Upper lobe of left lung (tissue), 6 donors: ENCODE data around the gene ZXDC. TPM values are rescaled to one million over a fixed set of nuclear protein-coding genes. Genes with fewer than 3 reads are reported as not detected.

ENCODE experiments used
- ATAC-seq, 2 donors: fragments of 200-7000 bp; cut with Tn5 transposase; one replicate each; pipeline ENCODE4 v1.9.1; 2022; ENCODE audit warnings: mild to moderate bottlenecking in 2 of 2, moderate library complexity in 2 of 2; ENCODE audit not compliant: low FRiP score in 2 of 2
- DNase-seq, 2 donors: peaks; one replicate each; pipeline ENCODE4 v3.0.0-alpha.2; 2019 to 2020
- H3K27ac ChIP-seq, 4 donors: fragments of 200-600 bp; sonication (generic); one replicate each; pipeline ENCODE4 v1.5.1; 2016 to 2019
- H3K27me3 ChIP-seq, 4 donors: fragments of 200-600 bp; sonication (generic); one replicate each; pipeline ENCODE4 v1.5.1; 2017 to 2019
- H3K36me3 ChIP-seq, 4 donors: fragments of 200-600 bp; sonication (generic); one replicate each; pipeline ENCODE4 v1.5.1; 2016 to 2019
- H3K4me1 ChIP-seq, 4 donors: fragments of 200-600 bp; sonication (generic); one replicate each; pipeline ENCODE4 v1.5.1; 2018 to 2019
- H3K4me3 ChIP-seq, 4 donors: fragments of 200-600 bp; sonication (generic); one replicate each; pipeline ENCODE4 v1.5.1; 2017 to 2019; ENCODE audit warnings: mild to moderate bottlenecking in 2 of 4, moderate library complexity in 1 of 4
- H3K9me3 ChIP-seq, 4 donors: fragments of 200-600 bp; sonication (generic); one replicate each; pipeline ENCODE4 v1.5.1; 2018 to 2019
- EP300 ChIP-seq, 4 donors: sonication (generic); formaldehyde crosslinking; IDR thresholded peaks; one replicate each; pipeline ENCODE4 v1.5.1; 2017; ENCODE audit warnings: antibody characterized with exemption in 4 of 4, control low read depth in 2 of 4
- POLR2A ChIP-seq, 4 donors: fragments of 450-650 bp; IDR thresholded peaks; one replicate each; pipeline ENCODE4 v1.5.1; 2016 to 2017; ENCODE audit warnings: antibody characterized with exemption in 4 of 4, mild to moderate bottlenecking in 2 of 4
- POLR2AphosphoS5 ChIP-seq, 2 donors: sonication (generic); formaldehyde crosslinking; IDR thresholded peaks; one replicate each; pipeline ENCODE4 v1.5.1; 2017; ENCODE audit warnings: antibody characterized with exemption in 2 of 2
- WGBS, 2 donors: methylation state at CpG; one replicate each; pipeline ENCODE4 v1.1.5; 2017 to 2018; 5-methylcytosine and 5-hydroxymethylcytosine counted together
- total RNA-seq, 6 donors: library from RNA; depleted of rRNA in 4 of 6; stranded (reverse); fragments of >200 nt in 4 of 6; gene quantifications; one replicate each; pipeline versions ENCODE4 v1.1.0 to v1.2.1, GENCODE V29; 2016 to 2021
- TF ChIP-seq, protein P1 (sequence below), 6 experiments: fragments of 450-650 bp in 4 of 6; fragments of 200-600 bp in 2 of 6; sonication (generic) in 2 of 6; IDR thresholded peaks; one replicate each; pipeline ENCODE4 v1.5.1; 2016 to 2019; ENCODE audit warnings: antibody characterized with exemption in 6 of 6
- donor health status: DM: no; HTN: no; CAD: no; lungs with moderate emphysema.
- donor health status: DM: no; HTN: yes; CAD: no; lungs with severe emphysema.

Gene ZXDC
- total RNA-seq, 6 donors from 2014 or later, result 35.9 to 112 (median 53.5) TPM

DNA sequence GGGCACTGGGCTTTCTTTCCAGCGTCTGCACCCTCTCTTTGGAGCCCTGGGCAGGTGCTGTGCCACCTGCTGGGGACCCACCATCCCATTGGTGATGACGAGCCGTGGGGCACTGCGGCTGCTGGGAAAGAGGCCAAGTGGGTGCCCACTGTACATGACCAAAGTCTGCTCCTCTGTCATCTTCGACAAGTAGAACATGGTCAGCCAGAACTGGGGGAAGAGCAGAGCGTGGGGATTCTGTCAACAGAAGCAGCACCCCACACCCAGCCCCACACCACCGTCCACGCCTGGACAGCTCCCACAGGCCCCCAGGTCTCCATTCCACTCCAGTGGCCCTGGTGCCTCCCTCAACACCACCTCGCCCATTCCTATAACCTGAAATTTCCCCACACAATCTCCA is 32.2 kb upstream of the ZXDC start:
- H3K4me3 ChIP-seq, result no peak overlapping the region
- H3K4me1 ChIP-seq, result peaks cover 0 to 3% (median 0%) of the 10 kb centered on the region in 4 donors
- ATAC-seq (no peak), DNase-seq (no peak)
- no peak overlapping the region for H3K27ac ChIP-seq
- 84 to 95% methylated on average over 6 to 9 of the region's 9 CpGs for WGBS, 2 donors
- H3K27me3 ChIP-seq, result no peaks in the 10 kb centered on the region
- TF ChIP-seq EP300 (IDR thresholded peaks at IDR 0.05) (no peak), POLR2AphosphoS5 (IDR thresholded peaks at IDR 0.05) (no peak), POLR2A (IDR thresholded peaks at IDR 0.05) (no peak)
- TF ChIP-seq, protein P1, sequence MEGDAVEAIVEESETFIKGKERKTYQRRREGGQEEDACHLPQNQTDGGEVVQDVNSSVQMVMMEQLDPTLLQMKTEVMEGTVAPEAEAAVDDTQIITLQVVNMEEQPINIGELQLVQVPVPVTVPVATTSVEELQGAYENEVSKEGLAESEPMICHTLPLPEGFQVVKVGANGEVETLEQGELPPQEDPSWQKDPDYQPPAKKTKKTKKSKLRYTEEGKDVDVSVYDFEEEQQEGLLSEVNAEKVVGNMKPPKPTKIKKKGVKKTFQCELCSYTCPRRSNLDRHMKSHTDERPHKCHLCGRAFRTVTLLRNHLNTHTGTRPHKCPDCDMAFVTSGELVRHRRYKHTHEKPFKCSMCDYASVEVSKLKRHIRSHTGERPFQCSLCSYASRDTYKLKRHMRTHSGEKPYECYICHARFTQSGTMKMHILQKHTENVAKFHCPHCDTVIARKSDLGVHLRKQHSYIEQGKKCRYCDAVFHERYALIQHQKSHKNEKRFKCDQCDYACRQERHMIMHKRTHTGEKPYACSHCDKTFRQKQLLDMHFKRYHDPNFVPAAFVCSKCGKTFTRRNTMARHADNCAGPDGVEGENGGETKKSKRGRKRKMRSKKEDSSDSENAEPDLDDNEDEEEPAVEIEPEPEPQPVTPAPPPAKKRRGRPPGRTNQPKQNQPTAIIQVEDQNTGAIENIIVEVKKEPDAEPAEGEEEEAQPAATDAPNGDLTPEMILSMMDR (IDR thresholded peaks at IDR 0.05), result no peak
- H3K9me3 ChIP-seq, result no peaks in the 10 kb centered on the region
- no peaks in the 10 kb centered on the region for H3K36me3 ChIP-seq

DNA sequence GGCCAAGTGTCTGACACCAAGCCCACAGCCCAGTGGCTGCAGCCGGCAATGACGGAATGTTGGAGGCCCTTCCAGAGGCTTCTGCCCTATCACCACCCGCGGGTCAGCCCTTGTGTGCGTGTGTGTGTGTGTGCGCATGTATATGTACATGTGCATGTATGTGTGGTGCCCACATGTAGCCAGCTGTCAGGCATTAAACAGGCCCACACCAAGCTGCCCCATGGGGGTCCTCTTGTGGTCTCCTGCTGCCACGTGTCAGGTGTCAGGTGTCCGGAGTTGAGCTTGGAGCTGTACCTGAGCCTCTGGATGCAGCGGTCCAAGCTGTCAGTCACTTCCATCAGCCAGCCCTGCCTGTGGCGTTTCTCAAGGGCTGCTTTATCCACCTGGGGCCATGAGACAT is 28.0 kb upstream of the ZXDC start:
- 91% methylated on average over 10 of the region's 10 CpGs; no CpG with 5 or more reads in 1 of the 2 donors for WGBS, 2 donors
- no peak overlapping the region for H3K27ac ChIP-seq
- DNase-seq, result no peak
- no peak for TF ChIP-seq POLR2A (IDR thresholded peaks at IDR 0.05)
- TF ChIP-seq, protein P1 (IDR thresholded peaks at IDR 0.05), result no peak
- TF ChIP-seq POLR2AphosphoS5 (IDR thresholded peaks at IDR 0.05), result no peak
- TF ChIP-seq EP300 (IDR thresholded peaks at IDR 0.05), result no peak
- no peak for ATAC-seq
- H3K9me3 ChIP-seq, result no peaks in the 10 kb centered on the region
- no peak overlapping the region for H3K4me3 ChIP-seq
- no peaks in the 10 kb centered on the region for H3K36me3 ChIP-seq
- H3K4me1 ChIP-seq, result no peaks in the 10 kb centered on the region
- H3K27me3 ChIP-seq, result no peaks in the 10 kb centered on the region

DNA sequence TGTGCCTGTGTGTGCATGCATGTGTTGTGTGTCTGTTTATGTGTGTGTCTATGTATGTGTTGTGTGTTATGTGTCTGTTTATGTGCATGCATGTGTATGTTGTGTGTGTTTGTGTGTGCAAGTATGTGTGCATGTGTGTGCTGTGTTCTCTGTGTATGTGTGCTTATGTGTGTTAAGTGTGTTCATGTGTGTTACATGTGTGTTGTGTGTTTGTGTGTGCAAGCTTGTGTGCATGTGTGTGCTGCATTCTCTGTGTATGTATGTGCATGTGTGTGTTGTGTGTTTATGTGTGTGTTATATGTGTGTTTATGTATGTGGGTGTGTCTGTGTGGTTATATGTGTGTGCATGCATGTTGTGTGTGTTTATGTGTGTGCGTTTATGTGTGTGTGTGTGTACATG is 27.0 kb upstream of the ZXDC start:
- 93 to 100% methylated on average over 1 of the region's 1 CpG for WGBS, 2 donors
- TF ChIP-seq POLR2A (IDR thresholded peaks at IDR 0.05) (no peak), POLR2AphosphoS5 (IDR thresholded peaks at IDR 0.05) (no peak), EP300 (IDR thresholded peaks at IDR 0.05) (no peak)
- TF ChIP-seq, protein P1 (IDR thresholded peaks at IDR 0.05), result no peak

DNA sequence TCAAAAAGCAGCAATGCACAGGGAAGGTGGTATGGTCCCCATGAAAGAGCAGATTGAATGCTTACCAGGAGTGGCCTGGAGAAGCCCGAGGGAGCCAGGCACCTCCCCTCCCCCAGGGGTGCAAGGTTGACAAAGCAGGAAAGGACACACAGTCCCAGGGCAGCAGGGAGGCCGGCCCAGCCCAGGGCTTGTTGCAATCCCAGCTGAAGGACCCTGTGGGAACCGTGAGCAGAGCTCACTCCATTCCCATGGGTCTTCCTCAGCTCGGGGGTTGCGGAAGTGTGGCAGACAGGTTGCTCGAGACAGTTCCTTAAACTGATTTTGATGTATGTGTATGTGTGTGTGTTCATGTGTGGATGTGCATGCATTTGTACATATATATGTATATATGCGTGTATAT is 26.0 kb upstream of the ZXDC start:
- H3K27me3 ChIP-seq, result no peaks in the 10 kb centered on the region
- no peaks in the 10 kb centered on the region for H3K36me3 ChIP-seq
- no peaks in the 10 kb centered on the region for H3K9me3 ChIP-seq
- no peak overlapping the region for H3K4me3 ChIP-seq
- H3K4me1 ChIP-seq, result no peaks in the 10 kb centered on the region
- no peak overlapping the region for H3K27ac ChIP-seq
- TF ChIP-seq POLR2AphosphoS5 (IDR thresholded peaks at IDR 0.05) (no peak), POLR2A (IDR thresholded peaks at IDR 0.05) (no peak), EP300 (IDR thresholded peaks at IDR 0.05) (no peak)
- TF ChIP-seq, protein P1 (IDR thresholded peaks at IDR 0.05), result no peak
- DNase-seq (peak in 1 of 2 donors; percentile 50), ATAC-seq (no peak)
- WGBS, 2 donors, result 51 to 63% methylated on average over 6 to 7 of the region's 7 CpGs

More for the DNA sequence above, 27.0 kb upstream of the ZXDC start:
- Histone ChIP-seq H3K9me3 (no peaks in the 10 kb centered on the region), H3K4me1 (no peaks in the 10 kb centered on the region), H3K36me3 (no peaks in the 10 kb centered on the region), H3K27me3 (no peaks in the 10 kb centered on the region), H3K27ac (no peak overlapping the region), H3K4me3 (no peak overlapping the region)
- DNase-seq, result no peak
- ATAC-seq, result no peak

DNA sequence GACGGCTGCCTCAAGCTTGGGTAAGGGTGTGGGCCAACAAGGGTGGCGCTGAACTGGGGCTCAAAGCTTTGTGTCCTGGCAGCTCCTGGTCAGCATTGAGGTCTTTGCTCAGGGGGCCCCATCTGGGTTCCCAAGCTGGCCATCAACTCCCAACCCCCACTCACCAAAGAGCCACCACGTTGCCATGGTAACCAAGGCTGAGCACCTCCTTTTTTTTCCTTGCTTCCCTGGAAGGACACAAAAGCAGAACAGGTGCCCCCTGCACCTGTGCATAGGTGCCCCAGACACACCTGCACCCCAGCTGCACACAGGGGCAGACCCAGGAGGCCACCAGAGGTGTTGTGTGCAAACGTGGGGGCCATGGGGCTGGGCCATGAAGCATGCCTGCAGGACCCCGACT is 25.4 kb upstream of the ZXDC start:
- TF ChIP-seq EP300 (IDR thresholded peaks at IDR 0.05), result no peak
- TF ChIP-seq, protein P1 (IDR thresholded peaks at IDR 0.05), result no peak
- Histone ChIP-seq H3K27me3 (no peaks in the 10 kb centered on the region), H3K4me3 (no peak overlapping the region), H3K36me3 (no peaks in the 10 kb centered on the region), H3K4me1 (no peaks in the 10 kb centered on the region), H3K27ac (no peak overlapping the region), H3K9me3 (no peaks in the 10 kb centered on the region)
- 63 to 75% methylated on average over 4 of the region's 5 CpGs for WGBS, 2 donors
- ATAC-seq (no peak), DNase-seq (no peak)
